Glutamatergic neuron (in vitro differentiated cells): Measurements from ENCODE around the gene GHITM. TPM values are rescaled to one million over a fixed set of nuclear protein-coding genes. Genes with fewer than 3 reads are reported as not detected.

Experiments
- DNase-seq: peaks from one replicate; pipeline ENCODE4 v3.0.0; 2022
- H3K27ac Mint-ChIP-seq: one replicate; pipeline ENCODE4 v1.8.0; 2020; ENCODE audit warnings: mild to moderate bottlenecking, mixed read lengths, inconsistent platforms; ENCODE audit not compliant: unreplicated experiment
- H3K27me3 Mint-ChIP-seq: one replicate; pipeline ENCODE4 v1.8.0; 2020; ENCODE audit warnings: mild to moderate bottlenecking, moderate library complexity, mixed read lengths, inconsistent platforms; ENCODE audit not compliant: unreplicated experiment
- H3K36me3 Mint-ChIP-seq: one replicate; pipeline ENCODE4 v1.8.0; 2020; ENCODE audit warnings: mild to moderate bottlenecking, mixed read lengths, inconsistent platforms; ENCODE audit not compliant: unreplicated experiment
- H3K4me1 Mint-ChIP-seq: one replicate; pipeline ENCODE4 v1.8.0; 2020; ENCODE audit warnings: mild to moderate bottlenecking, low read depth, mixed read lengths, inconsistent platforms; ENCODE audit not compliant: unreplicated experiment
- H3K4me3 Mint-ChIP-seq: one replicate; pipeline ENCODE4 v1.8.0; 2020; ENCODE audit warnings: mild to moderate bottlenecking, mixed read lengths, inconsistent platforms; ENCODE audit not compliant: unreplicated experiment
- H3K9me3 Mint-ChIP-seq: one replicate; pipeline ENCODE4 v1.8.0; 2020; ENCODE audit warnings: mild to moderate bottlenecking, moderate library complexity, mixed read lengths, inconsistent platforms; ENCODE audit not compliant: unreplicated experiment
- total RNA-seq: library from RNA; stranded (reverse); fragmentation: NEBNext Ultra II Directional; extraction: Animal tissue kit (Norgen Biotek cat#: 25700); gene quantifications from one replicate; pipeline ENCODE4 v1.2.1, GENCODE V29; 2021; ENCODE audit not compliant: unreplicated experiment
- TF ChIP-seq, protein P1 (sequence below): fragments of 200-600 bp; sonication (generic); IDR thresholded peaks from one replicate; pipeline ENCODE4 v1.5.0; 2021; ENCODE audit not compliant: partially characterized antibody, unreplicated experiment

The GHITM gene
- total RNA-seq, 1 donor from 2014 or later: 120 TPM

DNA sequence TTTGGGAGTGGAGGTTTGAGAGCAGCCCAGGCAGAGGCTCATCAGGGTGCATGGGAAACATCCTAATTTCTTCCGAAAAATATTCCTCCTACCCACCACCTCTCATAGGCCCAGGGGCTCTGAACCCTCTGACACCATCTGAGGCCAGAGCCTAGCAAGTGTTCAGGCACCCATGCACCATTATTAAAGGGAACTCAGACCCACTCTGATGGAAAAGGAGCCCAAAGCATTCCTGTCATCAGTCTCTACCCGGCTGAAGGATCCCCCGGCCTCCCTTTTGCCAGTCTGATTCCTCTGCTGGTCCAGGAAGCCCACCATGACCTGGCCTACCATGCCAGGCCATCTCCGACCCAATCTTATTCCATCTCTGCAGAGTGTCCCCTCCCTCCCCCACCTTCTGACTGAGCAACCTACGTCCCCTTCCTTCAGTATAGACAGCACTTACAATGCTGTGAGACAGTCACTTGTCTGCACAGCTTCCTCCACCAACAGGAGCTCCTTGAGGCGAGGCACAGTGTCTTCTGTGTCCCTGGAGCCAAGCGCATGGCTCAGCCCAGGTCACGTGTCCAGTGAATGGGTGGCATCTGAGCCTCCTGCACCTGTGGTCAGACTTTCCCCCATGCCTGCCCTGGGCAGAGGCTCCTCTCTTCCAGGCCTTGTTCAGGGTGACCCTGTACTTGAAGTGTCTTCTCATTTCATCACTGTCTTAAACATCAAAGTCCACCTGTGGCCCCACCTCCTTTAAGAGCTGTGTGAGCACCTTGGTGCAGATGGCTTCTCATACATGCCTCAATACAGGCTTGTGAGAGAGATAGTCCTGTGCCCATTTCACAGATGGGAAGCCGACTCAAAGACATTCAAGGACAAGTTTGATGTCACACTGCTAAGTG lies 33.4 kb downstream of the GHITM start:
- Mint-ChIP-seq H3K27ac (no peak overlapping the region), H3K36me3 (peaks cover 4% of the 10 kb centered on the region), H3K9me3 (peaks cover 6% of the 10 kb centered on the region), H3K4me1 (no peaks in the 10 kb centered on the region), H3K4me3 (no peak overlapping the region), H3K27me3 (peaks cover 2% of the 10 kb centered on the region)
- DNase-seq: no peak
- TF ChIP-seq, protein P1, sequence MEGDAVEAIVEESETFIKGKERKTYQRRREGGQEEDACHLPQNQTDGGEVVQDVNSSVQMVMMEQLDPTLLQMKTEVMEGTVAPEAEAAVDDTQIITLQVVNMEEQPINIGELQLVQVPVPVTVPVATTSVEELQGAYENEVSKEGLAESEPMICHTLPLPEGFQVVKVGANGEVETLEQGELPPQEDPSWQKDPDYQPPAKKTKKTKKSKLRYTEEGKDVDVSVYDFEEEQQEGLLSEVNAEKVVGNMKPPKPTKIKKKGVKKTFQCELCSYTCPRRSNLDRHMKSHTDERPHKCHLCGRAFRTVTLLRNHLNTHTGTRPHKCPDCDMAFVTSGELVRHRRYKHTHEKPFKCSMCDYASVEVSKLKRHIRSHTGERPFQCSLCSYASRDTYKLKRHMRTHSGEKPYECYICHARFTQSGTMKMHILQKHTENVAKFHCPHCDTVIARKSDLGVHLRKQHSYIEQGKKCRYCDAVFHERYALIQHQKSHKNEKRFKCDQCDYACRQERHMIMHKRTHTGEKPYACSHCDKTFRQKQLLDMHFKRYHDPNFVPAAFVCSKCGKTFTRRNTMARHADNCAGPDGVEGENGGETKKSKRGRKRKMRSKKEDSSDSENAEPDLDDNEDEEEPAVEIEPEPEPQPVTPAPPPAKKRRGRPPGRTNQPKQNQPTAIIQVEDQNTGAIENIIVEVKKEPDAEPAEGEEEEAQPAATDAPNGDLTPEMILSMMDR: no peak

DNA sequence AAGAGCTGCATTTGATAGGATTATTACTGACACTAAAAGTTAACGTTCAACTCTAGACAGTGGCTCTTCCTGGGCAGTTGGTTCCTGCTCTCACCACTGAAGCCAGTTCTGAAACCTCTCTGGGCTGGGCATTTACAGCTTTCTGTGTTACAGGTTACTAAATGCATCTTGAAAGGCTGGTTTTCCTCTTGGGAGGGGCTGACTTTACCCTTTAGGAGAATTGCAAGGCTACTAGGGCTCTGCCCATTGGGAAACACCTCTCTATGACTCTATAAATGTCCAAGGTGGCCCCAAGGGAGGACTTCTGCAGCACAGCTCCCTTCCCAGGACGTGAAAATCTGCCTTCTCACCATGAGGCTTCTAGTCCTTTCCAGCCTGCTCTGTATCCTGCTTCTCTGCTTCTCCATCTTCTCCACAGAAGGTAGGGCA lies 34.2 kb downstream of the GHITM start, which contains the start of gene GPR15LG:
TSS of gene GPR15LG (plus strand) at position 301 of the 429 bp plus-strand sequence. CDS start at position 352, 51 bp downstream.
- TF ChIP-seq, protein P1: no peak
- Mint-ChIP-seq H3K4me3 (no peak within 1 kb of the TSS), H3K27ac (no peak within 1 kb of the TSS), H3K27me3 (peaks cover 2% of the 10 kb centered on the region), H3K9me3 (peaks cover 6% of the 10 kb centered on the region), H3K36me3 (peaks cover 4% of the 10 kb centered on the region), H3K4me1 (no peaks in the 10 kb centered on the region)
- DNase-seq: no peak

DNA sequence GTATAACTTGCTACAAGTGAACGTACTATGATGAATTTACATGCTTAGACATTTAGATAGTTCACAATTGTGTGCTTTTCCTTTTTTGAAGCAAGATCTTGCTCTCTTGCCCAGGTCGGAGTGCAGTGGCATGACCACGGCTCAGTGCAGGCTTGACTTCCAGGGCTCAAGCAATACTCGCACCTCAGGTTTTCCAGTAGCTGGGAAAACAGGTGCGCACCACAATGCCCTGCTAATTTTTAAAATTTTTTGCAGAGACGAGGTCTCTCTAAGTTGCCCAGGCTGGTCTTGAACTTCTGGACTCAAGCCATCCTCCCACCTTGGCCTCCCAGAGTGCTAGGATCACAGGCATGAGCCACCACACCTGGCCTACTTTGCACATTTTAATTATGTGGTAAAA lies 36.1 kb downstream of the GHITM start:
- TF ChIP-seq, protein P1: no peak
- Mint-ChIP-seq H3K27me3 (peaks cover 2% of the 10 kb centered on the region), H3K27ac (no peak overlapping the region)

DNA sequence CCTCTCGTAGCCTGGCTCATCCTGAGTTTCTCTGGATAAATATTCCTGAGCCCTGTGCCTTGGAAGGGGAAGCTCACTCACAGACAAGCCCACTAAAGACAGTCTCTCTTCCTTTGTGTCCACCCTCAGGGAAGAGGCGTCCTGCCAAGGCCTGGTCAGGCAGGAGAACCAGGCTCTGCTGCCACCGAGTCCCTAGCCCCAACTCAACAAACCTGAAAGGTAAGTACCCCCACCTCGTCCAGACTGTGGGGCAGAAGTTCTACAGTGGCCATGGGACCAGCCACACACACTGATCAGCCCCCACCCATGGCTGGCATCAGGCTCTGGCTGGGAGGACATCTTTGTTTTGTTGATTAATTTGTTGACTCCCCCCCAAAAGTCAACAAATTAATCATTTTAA lies 37.0 kb downstream of the GHITM start:
- DNase-seq: no peak
- Mint-ChIP-seq H3K4me1 (no peaks in the 10 kb centered on the region), H3K4me3 (no peak overlapping the region), H3K27ac (no peak overlapping the region), H3K27me3 (peaks cover 2% of the 10 kb centered on the region), H3K36me3 (peaks cover under 1% of the 10 kb centered on the region), H3K9me3 (peaks cover 6% of the 10 kb centered on the region)
- TF ChIP-seq, protein P1: no peak

More for the DNA sequence above, 36.1 kb downstream of the GHITM start:
- Mint-ChIP-seq H3K4me1 (no peaks in the 10 kb centered on the region), H3K9me3 (peaks cover 6% of the 10 kb centered on the region), H3K36me3 (peaks cover 4% of the 10 kb centered on the region), H3K4me3 (no peak overlapping the region)
- no peak for DNase-seq
